ENCODE data around the gene FLYWCH1.

FLYWCH1 gene

DNA sequence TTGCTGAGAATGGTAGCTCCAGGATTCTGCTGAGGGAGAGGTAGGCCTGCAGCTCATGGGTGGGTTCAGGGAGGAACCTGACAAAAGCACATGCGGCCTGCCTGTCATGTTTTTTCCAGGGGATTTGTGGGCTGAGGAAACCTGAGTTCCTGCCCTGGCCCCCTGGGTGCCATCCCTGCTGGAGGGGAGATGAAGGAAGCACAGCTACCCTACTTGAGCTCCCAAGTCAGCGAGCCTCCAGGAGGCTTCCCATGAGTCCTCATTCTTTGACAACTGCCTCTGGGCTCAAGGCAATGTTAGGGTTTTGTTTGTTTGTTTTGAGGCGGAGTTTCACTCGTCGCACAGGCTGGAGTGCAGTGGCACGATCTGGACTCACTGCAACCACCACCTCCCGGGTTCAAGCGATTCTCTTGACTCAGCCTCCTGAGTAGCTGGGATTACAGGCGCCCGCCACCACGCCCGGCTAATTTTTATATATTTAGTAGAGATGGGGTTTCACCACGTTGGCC is 12.1 kb upstream of the FLYWCH1 start:
- no peak for DNase-seq

DNA sequence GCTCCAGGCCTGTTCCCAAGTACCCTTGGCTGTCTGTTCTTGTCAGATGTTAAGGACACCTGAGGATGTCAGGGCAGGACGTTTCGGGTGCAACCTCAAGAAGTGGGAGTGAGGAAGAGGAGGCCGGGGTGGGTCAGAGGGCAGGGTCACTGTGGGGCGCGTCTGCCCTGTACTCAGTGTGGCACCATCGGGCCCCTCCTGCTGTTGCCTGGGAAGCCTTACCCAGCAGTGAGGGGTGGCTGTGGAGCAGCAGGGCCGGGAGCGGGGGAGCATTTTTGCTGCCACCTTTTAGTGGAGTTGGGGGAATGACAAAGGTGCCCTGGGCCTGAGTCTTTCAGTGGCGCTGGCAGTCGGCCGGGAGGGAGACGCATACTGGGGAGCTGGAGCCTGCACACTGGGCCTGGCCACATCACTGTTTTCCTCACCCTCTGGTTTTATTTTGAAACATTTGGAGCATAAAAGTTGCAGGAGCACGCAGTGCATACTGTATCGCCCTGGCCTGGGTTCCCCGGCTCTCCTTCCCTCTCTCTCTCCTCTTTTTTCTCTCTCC is 11.1 kb upstream of the FLYWCH1 start:
- DNase-seq = no peak

DNA sequence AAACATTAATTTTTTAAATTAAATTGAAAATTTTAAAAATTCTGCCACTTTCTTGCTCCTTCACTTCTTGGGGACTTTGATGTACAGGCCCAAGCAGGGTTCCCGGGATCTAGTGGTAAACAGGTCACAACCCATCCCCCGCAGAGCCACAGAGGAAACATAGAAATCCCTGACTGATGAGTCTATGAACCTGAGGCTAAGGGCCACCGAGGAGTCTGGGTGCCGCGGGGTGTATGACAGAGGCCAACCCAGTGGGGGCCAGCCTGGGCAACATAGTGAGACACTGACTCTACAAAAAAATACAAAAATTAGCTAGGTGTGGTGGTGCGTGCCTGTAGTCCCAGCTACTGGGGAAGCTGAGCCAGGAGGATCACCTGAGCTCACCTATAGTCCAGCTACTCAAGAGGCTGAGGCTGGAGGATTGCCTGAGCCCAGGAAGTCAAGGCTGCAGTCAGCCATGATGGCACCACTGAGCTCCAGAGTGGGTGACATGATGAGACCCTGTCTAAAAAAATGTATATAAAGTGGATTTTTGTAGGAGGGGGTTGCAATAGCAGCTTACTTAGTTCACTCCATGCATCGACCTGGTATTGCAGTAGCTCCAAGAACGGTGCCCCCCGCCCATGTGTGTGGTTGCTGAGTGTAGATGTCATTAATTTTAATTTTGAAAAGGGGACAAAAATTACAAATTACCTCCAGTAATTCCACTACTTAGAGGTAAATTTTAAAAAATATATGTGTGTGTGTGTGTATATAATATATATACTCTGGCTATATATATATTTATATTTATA is 9.2 kb upstream of the FLYWCH1 start:
- no peak for DNase-seq

DNA sequence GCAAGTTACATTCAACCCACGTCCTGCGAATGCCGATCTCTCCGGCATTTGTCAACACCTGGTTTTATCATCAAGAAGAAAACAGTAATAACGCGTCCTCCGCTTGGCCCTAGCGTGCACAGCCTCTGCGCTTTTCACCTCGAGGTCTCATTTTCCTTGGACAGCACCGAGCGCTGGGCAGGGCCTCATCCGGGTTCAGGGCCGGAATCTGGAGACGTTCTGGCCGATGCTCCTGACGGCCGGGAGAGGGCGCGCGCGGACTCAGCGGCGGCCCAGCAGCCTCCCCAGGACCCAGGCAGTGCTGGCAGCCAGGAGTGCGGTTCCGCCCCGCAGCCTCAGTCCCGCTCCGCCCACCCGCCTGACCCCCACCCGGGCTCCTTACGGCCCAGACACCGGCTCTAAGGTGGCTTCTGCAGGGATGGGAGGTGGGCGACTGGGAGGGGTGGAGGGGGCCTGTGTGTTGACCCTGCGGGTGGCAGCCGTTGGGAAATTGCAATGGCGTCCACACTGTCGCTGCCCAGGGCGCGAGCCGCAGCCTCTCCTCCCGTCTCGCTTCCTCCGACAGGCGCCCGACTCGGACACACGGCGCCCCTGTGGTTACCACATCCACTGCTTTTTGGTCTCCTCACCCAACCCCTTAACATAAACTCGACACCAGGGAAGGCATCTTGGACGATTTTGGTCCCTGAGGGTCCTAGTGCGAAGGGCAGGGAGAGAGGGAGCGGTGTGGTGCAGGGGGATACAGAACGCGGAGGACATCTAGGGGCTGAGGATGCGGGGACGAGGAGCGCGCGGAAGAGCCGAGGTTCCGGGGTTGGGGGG is 7.4 kb upstream of the FLYWCH1 start:
- DNase-seq = peak; percentile 47

DNA sequence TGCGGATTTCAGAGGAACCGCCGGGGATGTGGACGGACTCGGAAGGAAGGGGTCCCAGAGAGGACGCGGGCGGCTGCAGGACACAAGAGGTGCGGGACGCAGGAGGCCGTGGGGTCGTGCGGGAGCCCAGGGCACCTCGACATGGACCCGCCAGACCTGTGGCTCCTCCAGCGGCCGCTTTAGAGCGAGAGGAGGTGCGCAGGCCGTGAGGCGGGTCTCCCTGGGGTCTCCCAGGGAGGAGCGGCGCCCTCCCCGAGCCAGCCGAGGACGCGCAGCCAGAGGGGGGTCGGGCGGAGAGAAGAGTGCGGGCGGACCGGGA is 6.8 kb upstream of the FLYWCH1 start:
- no peak for DNase-seq

DNA sequence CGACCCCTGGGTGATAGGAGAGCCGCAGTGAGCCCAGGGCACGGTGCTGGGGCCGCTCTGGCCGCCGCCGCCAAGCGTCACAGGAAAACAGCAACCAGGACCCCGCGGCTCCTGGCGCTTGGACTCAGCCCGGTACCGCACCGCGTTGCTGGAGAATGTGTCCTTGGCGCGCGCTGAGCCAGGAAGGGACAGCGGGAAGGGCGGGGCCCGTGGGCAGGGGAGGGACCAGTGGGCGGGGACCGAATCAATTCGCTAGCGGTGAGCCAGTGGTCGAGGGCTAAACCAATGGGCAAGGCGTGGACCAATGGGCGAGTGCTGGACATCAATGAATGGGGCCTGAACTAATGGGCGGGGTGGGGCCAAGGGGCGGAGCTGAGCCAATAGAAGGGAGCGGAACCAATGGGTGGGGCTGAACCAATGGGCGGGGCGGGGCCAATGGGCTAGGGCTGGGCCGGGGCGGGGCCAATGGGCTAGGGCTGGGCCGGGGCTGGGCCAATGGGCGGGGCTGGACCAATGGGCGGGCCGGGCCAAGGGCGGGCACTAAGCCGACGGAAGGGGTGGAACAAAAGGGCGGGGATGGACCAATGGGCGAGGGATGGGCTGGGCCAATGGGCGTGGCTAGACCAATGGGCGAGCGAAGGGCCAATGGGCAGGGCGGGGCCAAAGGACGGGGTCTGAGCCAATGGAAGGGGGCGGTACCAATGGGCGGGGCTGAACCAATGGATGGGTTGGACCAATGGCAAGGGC is 6.3 kb upstream of the FLYWCH1 start:
- DNase-seq = peak; percentile 89

DNA sequence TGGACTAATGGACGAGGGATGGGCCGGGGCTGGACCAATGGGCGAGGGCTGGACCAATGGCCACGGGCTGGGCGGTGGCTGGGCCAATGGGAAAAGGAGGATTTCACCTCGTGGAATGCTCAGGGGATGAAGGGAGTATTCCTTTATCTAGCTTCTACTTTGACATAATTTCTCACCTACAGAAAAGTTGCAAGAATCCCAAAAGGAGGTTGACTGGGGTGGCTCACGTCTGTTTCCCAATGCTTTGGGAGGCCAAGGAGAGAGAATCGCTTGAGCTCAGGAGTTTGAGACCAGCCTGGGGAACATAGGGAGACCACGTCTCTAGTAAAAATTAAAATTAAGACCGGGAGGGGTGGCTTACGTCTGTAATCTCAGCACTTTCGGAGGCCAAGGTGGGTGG is 5.7 kb upstream of the FLYWCH1 start:
- DNase-seq = no peak

DNA sequence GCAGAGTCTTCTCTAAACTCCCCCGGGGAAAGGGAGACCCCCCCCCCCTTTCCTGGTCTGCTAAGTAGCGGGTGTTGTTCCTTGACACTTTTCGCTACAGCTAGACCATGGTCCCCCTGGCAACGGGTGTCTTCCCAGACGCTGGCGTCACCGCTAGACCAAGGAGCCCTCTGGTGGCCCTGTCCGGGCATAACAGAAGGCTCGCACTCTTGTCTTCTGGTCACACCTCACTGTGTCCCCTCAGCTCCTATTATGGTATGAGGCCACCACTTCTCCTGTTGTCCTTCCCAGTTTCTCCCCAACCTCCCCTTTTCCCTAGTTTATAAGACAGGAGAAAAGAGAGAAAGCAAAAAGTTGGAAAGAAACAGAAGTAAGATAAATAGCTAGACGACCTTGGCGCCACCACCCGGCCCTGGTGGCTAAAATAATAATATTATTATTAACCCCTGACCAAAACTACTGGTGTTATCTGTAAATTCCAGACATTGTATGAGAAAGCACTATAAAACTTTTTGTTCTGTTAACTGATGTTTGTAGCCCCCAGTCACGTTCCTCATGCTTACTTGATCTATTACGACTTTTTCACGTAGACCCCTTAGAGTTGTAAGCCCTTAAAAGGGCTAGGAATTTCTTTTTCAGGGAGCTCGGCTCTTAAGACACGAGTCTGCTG is 4.5 kb upstream of the FLYWCH1 start:
- peak; percentile 27 for DNase-seq

DNA sequence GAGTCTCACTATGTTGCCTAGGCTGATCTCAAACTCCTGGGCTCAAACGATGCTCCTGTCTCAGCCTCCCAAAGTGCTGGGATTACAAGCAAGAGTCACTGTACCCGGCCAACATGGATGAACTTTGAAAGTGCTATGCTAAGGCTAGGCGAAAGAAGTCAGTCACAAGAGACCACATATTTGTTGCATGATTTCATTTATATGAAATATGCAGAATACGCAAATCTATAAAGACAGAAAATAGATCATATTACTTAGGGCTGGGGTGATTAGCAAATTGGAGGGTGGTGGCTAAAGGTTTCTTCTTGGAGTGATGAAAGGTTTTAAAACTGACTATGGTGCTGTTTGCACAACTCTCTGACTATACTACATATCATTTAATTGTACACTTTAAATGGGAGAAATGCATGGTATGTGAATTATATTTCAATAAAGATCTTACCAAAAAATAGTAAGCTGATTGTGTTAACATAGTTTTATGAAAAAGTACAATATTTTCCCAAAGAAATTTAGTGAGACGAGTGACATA is 1.2 kb upstream of the FLYWCH1 start:
- no peak for DNase-seq

DNA sequence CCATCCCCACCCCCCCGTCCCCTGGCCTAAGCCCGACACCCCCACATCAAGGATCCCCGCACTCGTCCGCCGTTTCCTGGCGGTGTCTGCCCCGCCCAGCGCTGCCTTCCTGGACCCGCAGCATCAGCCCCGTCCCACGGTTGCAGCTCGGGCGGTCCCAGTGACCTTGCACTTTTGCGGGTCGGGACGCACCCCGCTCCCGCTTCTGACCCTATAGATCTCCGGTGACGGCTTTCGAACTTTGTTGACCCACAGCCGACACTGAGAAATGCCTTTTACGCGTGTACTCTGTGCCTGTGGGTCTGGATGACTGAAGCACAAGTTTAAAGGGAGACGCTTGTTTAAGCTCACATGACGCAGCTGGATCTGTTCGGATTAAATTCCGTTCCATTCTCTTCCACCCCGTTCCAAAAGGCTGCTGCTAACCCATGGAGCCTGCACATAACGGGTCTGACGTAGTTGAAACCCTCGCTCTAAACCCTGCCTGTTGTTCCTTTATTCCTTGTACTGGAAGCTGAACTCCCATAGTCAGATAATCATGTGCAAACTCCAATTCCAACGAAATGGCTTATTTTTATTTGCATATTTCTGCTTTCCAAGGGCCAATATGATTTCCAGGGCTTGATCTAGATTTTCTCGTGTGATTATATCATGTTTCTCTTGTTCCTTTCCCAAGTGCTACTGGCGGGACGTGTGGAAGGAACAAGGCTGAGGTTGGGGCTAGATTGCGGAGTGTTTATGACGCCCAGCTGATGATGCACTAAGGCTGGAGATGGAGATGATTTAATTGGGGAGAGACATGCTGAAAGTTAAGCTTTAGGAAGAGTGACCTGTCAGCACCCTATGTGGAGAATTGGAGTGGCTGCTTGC is 834 bp downstream of the FLYWCH1 start:
- DNase-seq = no peak

DNA sequence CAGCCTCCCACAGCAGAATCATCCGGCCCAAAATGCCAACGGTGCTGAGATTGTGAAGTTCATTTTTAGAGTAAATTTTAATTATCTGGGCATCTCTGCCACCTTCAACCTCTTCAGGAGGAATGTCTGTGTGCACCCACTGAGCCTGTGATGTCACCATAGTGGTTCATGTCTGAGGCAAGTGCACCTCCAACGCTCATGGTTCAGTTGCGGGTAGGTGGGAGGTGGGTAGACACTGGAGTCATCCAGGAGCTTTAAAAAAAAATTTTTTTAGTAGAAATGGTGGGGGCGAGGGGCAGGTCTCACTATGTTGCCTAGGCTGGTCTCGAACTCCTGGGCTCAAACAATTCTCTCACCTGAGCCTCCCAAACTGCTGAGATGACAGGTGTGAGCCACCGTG is 1.9 kb downstream of the FLYWCH1 start:
- DNase-seq = no peak

DNA sequence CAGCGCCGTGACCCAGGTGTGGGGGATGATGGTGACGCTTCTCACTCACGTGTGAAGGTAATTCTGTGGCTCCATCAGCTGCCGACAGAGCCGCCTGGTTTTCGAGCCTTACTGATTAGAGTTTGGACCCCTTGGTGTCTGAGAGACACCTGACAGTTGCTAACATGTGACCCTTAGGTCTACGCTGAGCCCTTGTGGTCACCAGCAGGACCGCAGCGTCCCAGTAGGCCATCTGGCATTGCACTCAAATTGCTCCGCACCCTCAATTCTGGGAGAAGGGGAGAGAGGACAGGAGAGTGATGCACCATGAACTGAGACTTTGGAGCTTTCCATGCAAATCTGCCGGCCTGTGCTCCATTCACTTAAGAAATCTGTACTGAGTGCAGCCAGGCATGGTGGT is 2.5 kb downstream of the FLYWCH1 start:
- no peak for DNase-seq

DNA sequence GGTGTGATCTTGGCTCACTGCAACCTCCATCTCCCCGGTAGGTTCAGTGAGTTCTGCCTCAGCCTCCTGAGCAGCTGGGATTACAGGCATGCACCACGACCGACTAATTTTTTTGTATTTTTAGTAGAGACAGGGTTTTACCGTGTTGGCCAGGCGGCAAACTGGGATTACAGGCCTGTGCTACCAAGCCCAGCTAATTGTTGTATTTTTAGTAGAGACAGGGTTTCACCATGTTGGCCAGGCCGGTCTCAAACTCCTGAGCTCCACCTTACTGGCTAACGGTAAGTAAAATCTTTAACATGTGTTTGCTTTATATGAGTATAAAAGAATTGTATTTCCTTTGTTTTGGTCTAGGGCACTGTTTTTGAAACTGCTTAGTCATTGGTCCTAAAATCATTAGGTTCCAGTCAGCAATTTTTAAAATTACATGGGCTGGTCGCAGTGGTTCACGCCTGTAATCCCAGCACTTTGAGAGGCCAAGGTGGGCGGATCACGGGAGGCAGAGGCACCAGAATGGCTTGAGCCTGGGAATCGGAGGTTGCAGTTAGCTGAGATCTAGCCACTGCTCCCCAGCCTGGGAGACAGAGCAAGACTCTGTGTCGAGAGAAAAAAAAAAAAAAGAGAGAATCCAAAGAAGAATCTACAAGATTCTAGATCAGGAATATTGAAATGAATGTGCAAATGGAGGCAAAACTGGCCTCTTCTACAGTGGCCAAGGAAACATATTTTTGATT is 3.6 kb downstream of the FLYWCH1 start:
- no peak for DNase-seq

DNA sequence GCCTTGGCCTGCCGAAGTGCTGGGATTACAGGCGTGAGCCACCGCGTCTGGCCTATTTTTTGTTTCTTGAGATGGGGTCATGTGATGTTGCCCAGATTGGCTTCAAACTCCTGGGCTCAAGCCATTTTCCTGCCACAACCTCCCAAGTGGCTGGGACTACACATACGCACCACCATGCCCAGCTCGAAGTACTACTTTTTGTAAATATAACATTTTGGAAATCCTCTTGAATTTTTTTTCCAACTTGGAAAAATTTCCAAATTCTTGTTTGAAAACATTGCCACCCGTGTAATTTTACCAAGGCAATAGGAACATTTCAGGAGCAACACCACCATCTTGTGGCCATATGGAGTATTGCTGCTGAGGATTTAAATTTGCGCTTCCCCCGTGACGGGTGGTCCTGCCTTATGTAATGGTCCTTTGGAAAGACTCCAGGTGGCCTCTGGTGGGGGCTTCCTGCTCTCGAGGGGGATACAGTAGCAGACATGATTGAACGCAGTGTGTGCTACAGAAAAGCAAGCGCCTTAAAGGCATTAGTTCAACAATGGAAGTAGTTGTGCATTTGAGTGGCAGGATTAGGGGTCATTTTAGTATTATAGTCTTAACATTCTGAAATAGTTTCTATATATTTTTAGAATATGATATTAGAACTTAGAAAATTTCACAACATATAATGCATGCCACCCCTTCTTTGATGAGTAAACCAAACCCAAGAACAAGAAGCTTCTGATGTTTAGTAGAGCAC is 8.0 kb downstream of the FLYWCH1 start:
- peak; percentile 60 for DNase-seq

DNA sequence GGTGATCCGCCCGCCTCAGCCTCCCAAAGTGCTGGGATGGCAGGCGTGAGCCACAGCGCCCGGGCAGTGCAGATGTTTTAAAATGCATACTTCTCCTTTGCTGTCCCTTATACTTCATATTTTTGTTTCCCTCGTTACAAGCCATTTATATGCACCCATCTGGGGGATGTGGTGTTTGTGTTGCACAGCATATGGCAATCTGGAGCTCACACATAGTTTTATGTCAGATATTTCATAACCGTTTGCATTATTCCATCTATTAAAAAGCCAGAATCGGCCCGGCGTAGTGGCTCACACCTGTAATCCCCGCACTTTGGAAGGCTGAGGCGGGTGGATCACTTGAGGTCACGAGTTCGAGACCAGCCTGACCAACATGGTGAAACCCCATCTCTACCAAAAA is 11.8 kb downstream of the FLYWCH1 start:
- no peak for DNase-seq

DNA sequence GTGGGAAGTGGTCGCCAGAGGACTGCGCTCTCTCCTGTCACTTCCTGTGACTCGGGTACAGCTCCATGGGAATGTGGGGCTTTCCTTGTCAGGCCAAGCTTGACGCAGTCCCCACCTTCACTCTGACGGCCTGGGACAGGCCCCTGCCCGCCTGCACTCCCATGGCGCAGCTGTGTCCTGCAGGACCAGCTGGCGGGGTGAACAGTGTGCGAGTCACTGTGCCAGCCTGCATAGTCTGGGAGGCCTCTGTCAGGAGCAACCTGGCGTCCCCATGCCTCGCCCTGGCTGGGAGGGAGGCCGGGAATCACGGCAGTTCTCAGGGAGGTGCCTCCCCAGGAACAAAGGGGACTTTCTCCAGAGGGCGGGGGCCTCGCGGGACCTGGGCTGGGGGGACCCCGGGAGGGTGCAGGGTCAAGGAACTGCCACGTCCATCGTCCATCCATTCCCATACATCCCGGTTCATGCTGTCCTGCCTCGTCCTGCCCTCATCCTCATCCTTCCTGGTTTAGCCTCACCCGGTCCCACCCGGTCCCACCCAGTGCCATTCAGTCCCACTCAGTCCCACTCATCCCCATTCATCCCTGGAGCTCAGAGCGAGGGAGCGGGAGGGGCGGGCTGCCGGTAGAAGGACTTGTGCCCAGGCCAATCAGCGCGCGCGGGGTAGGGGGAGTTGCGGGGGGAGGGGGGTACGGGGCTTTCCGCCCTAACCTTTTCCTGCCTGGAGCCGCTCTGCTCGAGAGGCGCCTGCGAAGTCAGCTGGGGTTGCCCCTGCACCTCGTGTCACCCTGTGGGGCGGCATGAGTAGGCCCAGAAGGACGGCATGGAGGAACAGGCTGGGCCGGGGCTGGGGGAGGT is 13.4 kb downstream of the FLYWCH1 start:
- no peak for DNase-seq

DNA sequence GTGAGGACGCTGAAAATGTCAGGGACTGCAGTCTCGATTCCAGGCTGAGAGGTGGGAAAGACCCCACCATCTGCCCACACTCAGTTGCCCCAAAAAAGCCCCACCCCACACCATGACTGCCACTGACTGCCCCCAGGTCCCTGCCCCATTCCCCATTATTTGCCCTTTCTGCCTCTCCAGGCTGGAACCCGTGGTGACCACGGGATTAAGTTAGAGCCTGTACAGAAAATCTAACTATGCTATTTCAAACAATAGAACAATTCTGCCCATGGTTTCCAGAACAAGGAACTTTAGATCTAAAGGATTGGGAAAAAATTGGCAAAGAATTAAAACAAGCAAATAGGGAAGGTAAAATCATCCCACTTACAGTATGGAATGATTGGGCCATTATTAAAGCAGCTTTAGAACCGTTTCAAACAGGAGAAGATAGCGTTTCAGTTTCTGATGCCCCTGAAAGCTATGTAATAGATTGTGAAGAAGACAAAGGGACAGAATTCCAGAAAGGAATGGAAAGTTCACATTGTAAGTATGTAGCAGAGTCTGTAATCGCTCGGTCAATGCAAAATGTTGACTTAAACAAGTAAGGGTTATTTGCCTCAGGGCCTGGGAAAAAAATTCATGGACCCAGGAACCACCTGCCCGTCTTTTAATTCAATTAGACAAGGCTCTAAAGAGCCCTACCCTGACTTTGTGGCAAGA is 14.4 kb downstream of the FLYWCH1 start:
- no peak for DNase-seq

DNA sequence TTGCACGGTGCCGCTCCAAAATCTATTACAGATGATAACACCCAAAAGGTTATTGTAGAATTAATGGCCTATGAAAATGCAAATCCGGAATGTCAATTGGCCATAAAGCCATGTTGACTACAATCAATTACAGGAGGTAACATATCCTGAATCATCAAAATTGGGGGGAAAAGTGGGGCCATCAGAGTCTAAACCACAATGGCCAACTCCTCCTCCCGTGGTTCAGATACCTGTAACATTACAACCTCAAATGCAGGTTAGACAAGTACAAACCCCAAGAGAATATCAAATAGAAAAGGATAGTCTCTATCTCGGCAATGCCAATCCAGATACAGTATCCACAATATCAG is 14.9 kb downstream of the FLYWCH1 start:
- no peak for DNase-seq
